SK-N-SH (cell line): ENCODE results near the gene SCYL2.

Experiments used
- CTCF ChIP-seq: fragments of 200-600 bp; sonication (generic); IDR thresholded peaks from 2 replicates; pipeline ENCODE4 v1.6.1; 2017; ENCODE audit warnings: antibody characterized with exemption, mild to moderate bottlenecking, moderate library complexity
- RFX5 ChIP-seq: IDR thresholded peaks from 2 replicates; pipeline ENCODE4 v1.6.1; 2012; ENCODE audit warnings: mild to moderate bottlenecking, improper control_type of control experiment, low read length
- ZBTB33 ChIP-seq: IDR thresholded peaks from 2 replicates; pipeline ENCODE4 v1.4.0; 2012; ENCODE audit warnings: low read depth, borderline replicate concordance

- TF ChIP-seq CTCF (no peak), RFX5 (no peak), ZBTB33 (no peak)
Measured at GRCh38 chr12:100290016-100290415, 23.0 kb downstream of the SCYL2 start.
